Vagina (tissue), 2 donors: Measurements from ENCODE around the gene KCNAB3. TPM values are rescaled to one million over a fixed set of nuclear protein-coding genes. Genes with fewer than 3 reads are reported as not detected.
"Not testable (repeated sequence)": the region's sequence is repeated elsewhere in the genome, so short reads cannot be mapped to it uniquely, and the experiment has no call there.

Source experiments
- DNase-seq, 2 donors: peaks; one replicate each; pipeline ENCODE4 v3.0.0-alpha.2; 2017; ENCODE audit errors: extremely low spot score in 2 of 2
- H3K27ac ChIP-seq: fragments of 200-600 bp; sonication (generic); one replicate; pipeline ENCODE4 v1.5.1; 2019
- H3K27me3 ChIP-seq: fragments of 200-600 bp; sonication (generic); one replicate; pipeline ENCODE4 v1.5.1; 2019
- H3K36me3 ChIP-seq, 2 donors: fragments of 200-600 bp; sonication (generic); one replicate each; pipeline ENCODE4 v1.5.1; 2017 to 2019
- H3K4me1 ChIP-seq: fragments of 200-600 bp; sonication (generic); one replicate; pipeline ENCODE4 v1.5.1; 2019
- H3K4me3 ChIP-seq, 2 donors: fragments of 200-600 bp; sonication (generic); 1 replicate in 1 of 2; 2 replicates in 1 of 2; pipeline ENCODE4 v1.5.1; 2016 to 2019
- H3K9me3 ChIP-seq: fragments of 200-600 bp; sonication (generic); one replicate; pipeline ENCODE4 v1.5.1; 2019
- CTCF ChIP-seq, 3 experiments: fragments of 450-650 bp in 2 of 3; fragments of 200-600 bp in 1 of 3; sonication (generic) in 1 of 3; IDR thresholded peaks; one replicate each; pipeline ENCODE4 v1.5.1; 2017 to 2019; ENCODE audit warnings: antibody characterized with exemption in 3 of 3, mild to moderate bottlenecking in 2 of 3, moderate library complexity in 2 of 3
- POLR2A ChIP-seq, 2 donors: fragments of 450-650 bp; IDR thresholded peaks; one replicate each; pipeline ENCODE4 v1.6.1; 2017; ENCODE audit warnings: antibody characterized with exemption in 2 of 2, mild to moderate bottlenecking in 2 of 2, moderate library complexity in 2 of 2
- POLR2AphosphoS5 ChIP-seq, 2 donors: sonication (generic); formaldehyde crosslinking; IDR thresholded peaks; one replicate each; pipeline ENCODE4 v1.9.0; 2017; ENCODE audit warnings: antibody characterized with exemption in 2 of 2, mild to moderate bottlenecking in 2 of 2, low read depth in 1 of 2; ENCODE audit not compliant: insufficient read depth in 1 of 2
- intact Hi-C: fragments of 100-400 bp; cut with DNase I; formaldehyde crosslinking; loops from one replicate; pipeline ENCODE4 v1.15.1; 2023
- total RNA-seq: library from RNA; depleted of rRNA; stranded (reverse); fragments of >200 nt; gene quantifications from one replicate; pipeline ENCODE4 v1.2.3, GENCODE V29; 2016

Gene KCNAB3
- total RNA-seq, 1 donor from 2014 or later, result 2.7 TPM

GRCh38 chr17:7959503-7960253 lies 30.0 kb upstream of the KCNAB3 start:
- TF ChIP-seq POLR2AphosphoS5 (IDR thresholded peaks at IDR 0.05; ENCODE audit: insufficient read depth in 1 of 2, low read depth in 1 of 2) (no peak), POLR2A (IDR thresholded peaks at IDR 0.05) (no peak), CTCF (IDR thresholded peaks at IDR 0.05) (no peak)
- DNase-seq, result no peak
- Histone ChIP-seq H3K4me1 (no peaks in the 10 kb centered on the region), H3K9me3 (no peaks in the 10 kb centered on the region), H3K27ac (no peak overlapping the region), H3K4me3 (no peak overlapping the region), H3K36me3 (no peaks in the 10 kb centered on the region), H3K27me3 (no peaks in the 10 kb centered on the region)
- intact Hi-C loops, result no loop called here

GRCh38 chr17:7956228-7956965 lies 26.7 kb upstream of the KCNAB3 start:
- intact Hi-C loops, result no loop called here
- H3K27ac ChIP-seq, result no peak overlapping the region
- no peaks in the 10 kb centered on the region for H3K4me1 ChIP-seq
- H3K27me3 ChIP-seq, result no peaks in the 10 kb centered on the region
- no peak for DNase-seq
- H3K36me3 ChIP-seq, result no peaks in the 10 kb centered on the region
- TF ChIP-seq POLR2A (IDR thresholded peaks at IDR 0.05) (no peak), CTCF (IDR thresholded peaks at IDR 0.05) (no peak), POLR2AphosphoS5 (IDR thresholded peaks at IDR 0.05; ENCODE audit: insufficient read depth in 1 of 2, low read depth in 1 of 2) (no peak)
- no peaks in the 10 kb centered on the region for H3K9me3 ChIP-seq
- H3K4me3 ChIP-seq, result no peak overlapping the region

GRCh38 chr17:7955414-7956227 lies 26.0 kb upstream of the KCNAB3 start:
- H3K27me3 ChIP-seq, result no peaks in the 10 kb centered on the region
- no peaks in the 10 kb centered on the region for H3K9me3 ChIP-seq
- intact Hi-C loops, result no loop called here
- TF ChIP-seq POLR2AphosphoS5 (IDR thresholded peaks at IDR 0.05; ENCODE audit: insufficient read depth in 1 of 2, low read depth in 1 of 2) (no peak), POLR2A (IDR thresholded peaks at IDR 0.05) (no peak), CTCF (IDR thresholded peaks at IDR 0.05) (no peak)
- no peak overlapping the region for H3K4me3 ChIP-seq
- DNase-seq, result no peak
- no peaks in the 10 kb centered on the region for H3K4me1 ChIP-seq
- no peaks in the 10 kb centered on the region for H3K36me3 ChIP-seq
- H3K27ac ChIP-seq, result no peak overlapping the region

GRCh38 chr17:7953266-7953665 lies 23.6 kb upstream of the KCNAB3 start:
- DNase-seq, H3K27me3 ChIP-seq, intact Hi-C loops, H3K9me3 ChIP-seq, H3K4me3 ChIP-seq, H3K27ac ChIP-seq, H3K4me1 ChIP-seq: not testable (repeated sequence)
- H3K36me3 ChIP-seq, result peaks cover 0 to 10% of the 10 kb centered on the region in 2 donors

- Histone ChIP-seq H3K4me1 (no peaks in the 10 kb centered on the region), H3K27ac (no peak overlapping the region), H3K27me3 (no peaks in the 10 kb centered on the region), H3K36me3 (peaks cover 0 to 29% of the 10 kb centered on the region in 2 donors), H3K9me3 (no peaks in the 10 kb centered on the region), H3K4me3 (no peak overlapping the region)
- no peak for DNase-seq
- TF ChIP-seq POLR2AphosphoS5 (IDR thresholded peaks at IDR 0.05; ENCODE audit: insufficient read depth in 1 of 2, low read depth in 1 of 2), result no peak
- no peak for TF ChIP-seq POLR2A (IDR thresholded peaks at IDR 0.05)
- no peak for TF ChIP-seq CTCF (IDR thresholded peaks at IDR 0.05)
- intact Hi-C loops, result no loop called here
Measured at GRCh38 chr17:7951143-7951792, 21.6 kb upstream of the KCNAB3 start.
